ENCODE results near the gene ANO2. TPM values are rescaled to one million over a fixed set of nuclear protein-coding genes. Genes with fewer than 3 reads are reported as not detected.

Gene ANO2
- total RNA-seq, 3 donors from 2014 or later (not counting 1 experiment from before 2014, with no cell fraction given), result not detected

DNA sequence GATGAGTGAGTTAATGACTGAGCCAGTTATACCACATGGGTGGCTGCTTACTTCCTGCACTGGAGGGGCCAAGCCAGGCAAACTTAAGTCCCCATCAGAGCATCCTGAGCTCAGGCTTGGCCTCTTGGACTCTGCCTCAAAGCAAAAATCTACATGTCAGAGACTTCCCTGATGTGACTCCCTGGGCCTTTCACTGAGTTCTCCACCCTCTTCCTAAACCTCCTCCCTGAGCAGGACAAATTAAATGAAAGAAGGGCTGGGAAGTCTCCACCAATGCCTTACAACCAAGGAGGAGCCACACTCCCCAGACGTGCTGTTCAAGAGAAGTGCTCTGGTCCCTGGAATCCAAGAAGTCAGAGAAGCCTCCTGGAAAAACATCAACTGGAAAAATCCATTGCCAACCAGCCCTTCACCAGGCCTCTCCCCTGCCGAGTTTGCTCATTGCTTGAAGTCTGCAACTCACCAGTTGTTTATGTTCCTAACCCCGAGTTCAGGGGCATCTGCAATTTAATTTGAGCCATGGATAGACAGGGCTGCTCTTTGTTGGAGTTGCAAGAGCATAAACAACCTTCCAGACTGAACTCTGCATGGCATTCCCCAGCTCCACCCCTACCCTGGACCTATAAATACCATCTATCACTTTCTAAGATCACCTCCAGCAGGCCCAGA is 160.5 kb downstream of the ANO2 start:
- Histone ChIP-seq H3K27ac (ENCODE audit: low read length) (no peak overlapping the region), H3K4me1 (ENCODE audit: control insufficient read depth, insufficient read depth, low read length) (no peaks in the 10 kb centered on the region), H3K36me3 (ENCODE audit: control insufficient read depth, insufficient read depth, low read length) (no peaks in the 10 kb centered on the region), H3K9me3 (ENCODE audit: control insufficient read depth, insufficient read depth, low read length) (no peaks in the 10 kb centered on the region), H3K27me3 (ENCODE audit: control insufficient read depth, insufficient read depth, low read length) (no peaks in the 10 kb centered on the region), H3K4me3 (ENCODE audit: low read length) (no peak overlapping the region)
- WGBS (ENCODE audit: insufficient coverage), result 74% methylated on average over 3 of the region's 3 CpGs
- Mint-ChIP-seq H3K27ac (no peak overlapping the region), H3K36me3 (no peaks in the 10 kb centered on the region), H3K27me3 (ENCODE audit: low read depth in 2 of 2) (peaks cover 10 to 17% of the 10 kb centered on the region in 2 donors), H3K4me1 (no peaks in the 10 kb centered on the region), H3K4me3 (no peak overlapping the region), H3K9me3 (no peaks in the 10 kb centered on the region)
- DNase-seq (no peak), ATAC-seq (no peak)
- intact Hi-C loops (cut with micrococcal nuclease), result no loop called here
- TF ChIP-seq, protein P1, sequence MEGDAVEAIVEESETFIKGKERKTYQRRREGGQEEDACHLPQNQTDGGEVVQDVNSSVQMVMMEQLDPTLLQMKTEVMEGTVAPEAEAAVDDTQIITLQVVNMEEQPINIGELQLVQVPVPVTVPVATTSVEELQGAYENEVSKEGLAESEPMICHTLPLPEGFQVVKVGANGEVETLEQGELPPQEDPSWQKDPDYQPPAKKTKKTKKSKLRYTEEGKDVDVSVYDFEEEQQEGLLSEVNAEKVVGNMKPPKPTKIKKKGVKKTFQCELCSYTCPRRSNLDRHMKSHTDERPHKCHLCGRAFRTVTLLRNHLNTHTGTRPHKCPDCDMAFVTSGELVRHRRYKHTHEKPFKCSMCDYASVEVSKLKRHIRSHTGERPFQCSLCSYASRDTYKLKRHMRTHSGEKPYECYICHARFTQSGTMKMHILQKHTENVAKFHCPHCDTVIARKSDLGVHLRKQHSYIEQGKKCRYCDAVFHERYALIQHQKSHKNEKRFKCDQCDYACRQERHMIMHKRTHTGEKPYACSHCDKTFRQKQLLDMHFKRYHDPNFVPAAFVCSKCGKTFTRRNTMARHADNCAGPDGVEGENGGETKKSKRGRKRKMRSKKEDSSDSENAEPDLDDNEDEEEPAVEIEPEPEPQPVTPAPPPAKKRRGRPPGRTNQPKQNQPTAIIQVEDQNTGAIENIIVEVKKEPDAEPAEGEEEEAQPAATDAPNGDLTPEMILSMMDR (IDR thresholded peaks at IDR 0.05), result no peak

DNA sequence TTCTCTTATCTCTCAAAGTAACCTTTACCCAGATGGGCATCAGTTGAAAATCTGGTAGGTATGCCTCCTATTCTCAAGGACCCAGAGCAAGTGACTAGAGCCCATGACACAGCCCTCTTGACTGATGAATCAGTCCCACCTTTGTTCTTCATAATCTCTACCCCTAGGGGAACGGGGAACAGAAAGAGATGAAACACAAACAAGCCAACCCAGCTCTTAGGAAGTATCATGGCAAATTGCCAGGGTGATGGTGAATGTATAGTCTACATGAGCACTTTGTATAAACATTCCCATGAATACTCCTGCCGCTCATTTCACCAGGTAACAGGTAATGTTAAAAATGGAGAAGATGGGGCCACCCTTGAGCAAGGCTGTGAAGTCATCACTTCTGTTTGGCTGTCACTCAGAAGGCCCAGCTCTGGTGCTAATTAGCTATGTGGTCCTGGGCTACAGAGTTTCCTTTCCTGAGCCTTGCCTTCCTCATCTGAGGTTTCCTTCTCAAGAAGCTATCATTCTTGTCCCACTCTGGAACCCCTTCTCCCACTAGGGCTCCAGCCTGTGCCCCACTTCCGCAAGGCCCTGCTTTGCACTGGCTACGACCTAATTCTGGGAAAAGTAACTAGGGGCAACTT is 161.7 kb downstream of the ANO2 start:
- Mint-ChIP-seq H3K27me3 (ENCODE audit: low read depth in 2 of 2) (peaks cover 16 to 17% of the 10 kb centered on the region in 2 donors), H3K27ac (no peak overlapping the region), H3K4me3 (no peak overlapping the region), H3K9me3 (no peaks in the 10 kb centered on the region), H3K4me1 (no peaks in the 10 kb centered on the region), H3K36me3 (no peaks in the 10 kb centered on the region)
- no peak for DNase-seq
- Histone ChIP-seq H3K9me3 (ENCODE audit: control insufficient read depth, insufficient read depth, low read length) (no peaks in the 10 kb centered on the region), H3K27ac (ENCODE audit: low read length) (no peak overlapping the region), H3K4me1 (ENCODE audit: control insufficient read depth, insufficient read depth, low read length) (no peaks in the 10 kb centered on the region), H3K4me3 (ENCODE audit: low read length) (no peak overlapping the region), H3K36me3 (ENCODE audit: control insufficient read depth, insufficient read depth, low read length) (no peaks in the 10 kb centered on the region), H3K27me3 (ENCODE audit: control insufficient read depth, insufficient read depth, low read length) (no peaks in the 10 kb centered on the region)
- TF ChIP-seq, protein P1 (IDR thresholded peaks at IDR 0.05), result no peak
- WGBS (ENCODE audit: insufficient coverage), result 96% methylated on average over 3 of the region's 4 CpGs
- no peak for ATAC-seq
- intact Hi-C loops (cut with micrococcal nuclease), result no loop called here

DNA sequence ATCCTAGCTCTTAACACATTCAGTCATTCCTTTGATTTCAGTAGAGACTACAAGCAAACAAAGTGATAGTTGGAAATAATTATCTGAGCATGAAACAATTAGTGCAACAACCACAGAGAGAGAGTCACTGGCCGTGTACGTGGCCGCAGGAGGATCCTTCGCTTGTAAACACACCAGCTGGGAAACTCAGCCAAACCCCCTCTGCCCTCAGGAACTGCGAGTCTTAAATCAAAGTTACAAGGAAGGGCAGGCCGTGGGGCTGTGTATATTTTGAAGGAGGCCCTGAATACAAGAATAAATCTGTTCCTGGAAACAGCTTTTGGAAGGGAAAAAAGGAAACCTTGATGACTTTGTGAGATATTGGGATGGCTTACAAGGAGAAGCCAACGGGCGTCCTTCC is 164.5 kb downstream of the ANO2 start:
- intact Hi-C loops (cut with micrococcal nuclease), result no loop called here
- H3K27ac ChIP-seq (ENCODE audit: low read length), result no peak overlapping the region
- TF ChIP-seq, protein P1 (IDR thresholded peaks at IDR 0.05), result no peak
- no peaks in the 10 kb centered on the region for H3K9me3 ChIP-seq (ENCODE audit: control insufficient read depth, insufficient read depth, low read length)
- no peaks in the 10 kb centered on the region for H3K4me1 ChIP-seq (ENCODE audit: control insufficient read depth, insufficient read depth, low read length)
- no peak for ATAC-seq
- no peak for DNase-seq
- 27% methylated on average over 6 of the region's 8 CpGs for WGBS (ENCODE audit: insufficient coverage)
- H3K4me3 ChIP-seq (ENCODE audit: low read length), result no peak overlapping the region
- Mint-ChIP-seq H3K27ac (no peak overlapping the region), H3K9me3 (no peaks in the 10 kb centered on the region), H3K36me3 (no peaks in the 10 kb centered on the region), H3K4me3 (no peak overlapping the region), H3K27me3 (ENCODE audit: low read depth in 2 of 2) (peaks cover 17 to 27% of the 10 kb centered on the region in 2 donors), H3K4me1 (no peaks in the 10 kb centered on the region)
- no peaks in the 10 kb centered on the region for H3K27me3 ChIP-seq (ENCODE audit: control insufficient read depth, insufficient read depth, low read length)
- H3K36me3 ChIP-seq (ENCODE audit: control insufficient read depth, insufficient read depth, low read length), result no peaks in the 10 kb centered on the region
